SKM-1 treated with dmso at 0.1 percent for 144 hours (cell line): ENCODE results near the gene PPT1.
"Not testable (repeated sequence)": the region's sequence is repeated elsewhere in the genome, so short reads cannot be mapped to it uniquely, and the experiment has no call there.

Experiments
- DNase-seq: peaks from one replicate; lab custom pipeline; 2025; ENCODE audit not compliant: unreplicated experiment; lab: John Stamatoyannopoulos, UW

The PPT1 gene

GRCh38 chr1:40057310-40058030 is 39.6 kb downstream of the PPT1 start:
- DNase-seq: no peak

- DNase-seq: no peak
Observed at GRCh38 chr1:40056519-40057309, 40.3 kb downstream of the PPT1 start.

DNA sequence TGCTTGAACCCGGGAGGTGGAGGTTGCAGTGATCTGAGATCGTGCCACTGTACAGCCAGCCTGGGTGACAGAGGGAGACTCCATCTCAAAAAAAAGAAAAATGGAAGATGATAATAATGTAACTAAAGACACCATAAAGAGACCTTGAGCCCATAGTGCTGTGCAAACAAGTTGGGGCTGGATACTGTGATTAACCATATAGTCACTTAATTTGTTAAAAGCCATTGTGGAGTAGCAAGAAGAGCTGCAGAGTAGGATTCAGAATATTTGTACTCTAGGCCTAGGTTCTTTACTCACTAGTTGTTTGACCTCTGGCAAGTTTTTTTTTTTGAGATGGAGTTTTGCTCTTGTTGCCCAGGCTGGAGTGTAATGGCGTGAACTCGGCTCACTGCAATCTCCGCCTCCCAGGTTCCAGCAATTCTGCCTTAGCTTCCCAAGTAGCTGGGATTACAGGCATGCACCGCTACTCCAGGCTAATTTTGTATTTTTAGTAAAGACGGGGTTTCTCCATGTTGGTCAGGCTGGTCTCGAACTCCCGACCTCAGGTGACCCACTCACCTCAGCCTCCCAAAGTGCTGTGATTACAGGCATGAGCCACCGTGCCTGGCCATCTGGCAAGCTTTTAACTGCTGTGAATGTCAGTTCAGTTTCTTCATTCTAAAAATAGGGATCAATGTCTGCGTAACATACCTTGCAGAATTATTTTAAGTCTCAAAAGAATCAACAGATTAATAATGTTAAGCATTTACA is 43.7 kb downstream of the PPT1 start:
- DNase-seq: no peak

DNA sequence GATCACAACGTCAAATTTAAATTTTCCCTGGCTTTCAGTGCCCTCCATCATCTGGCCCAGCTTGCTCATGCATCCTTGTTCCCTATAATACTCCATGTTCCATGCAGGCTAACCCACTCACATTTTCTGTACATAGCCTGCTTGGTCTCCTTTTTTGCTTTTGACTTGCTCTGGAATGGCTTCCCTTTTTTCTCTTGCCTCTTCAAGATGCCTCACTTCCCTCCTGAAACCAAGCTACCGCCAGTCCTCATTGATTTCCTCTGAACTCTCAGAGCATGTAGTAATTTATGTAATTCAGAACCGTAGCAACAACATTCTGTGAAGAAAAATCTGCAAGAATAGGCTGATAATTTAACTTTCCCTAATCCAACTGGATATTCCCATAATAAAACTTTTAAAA is 46.2 kb downstream of the PPT1 start:
- DNase-seq: peak; percentile 64

GRCh38 chr1:40049725-40050124 is 47.3 kb downstream of the PPT1 start:
- DNase-seq: no peak

- DNase-seq: no peak
Observed at GRCh38 chr1:40047769-40048168, 49.3 kb downstream of the PPT1 start.

DNA sequence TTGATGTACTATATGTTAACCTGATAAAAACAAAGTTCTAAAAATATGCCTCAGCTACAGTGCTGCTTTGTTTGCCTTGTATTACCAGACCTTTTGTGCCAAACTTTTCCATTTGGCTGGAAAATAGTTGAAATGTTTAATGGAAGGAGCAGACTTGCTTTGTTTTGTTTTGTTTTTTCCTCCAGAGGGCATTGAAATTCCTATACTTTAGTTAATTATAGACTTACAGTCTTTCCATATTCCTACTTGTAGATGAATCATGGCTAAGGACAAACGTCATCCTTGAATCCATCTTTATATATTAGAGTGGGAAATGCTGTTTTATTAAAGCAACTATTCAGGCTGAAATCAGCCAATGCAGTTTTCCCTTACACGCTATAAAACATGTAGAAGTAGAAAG is 49.8 kb downstream of the PPT1 start:
- no peak for DNase-seq

GRCh38 chr1:40045766-40046165 is 51.3 kb downstream of the PPT1 start:
- DNase-seq: no peak

DNA sequence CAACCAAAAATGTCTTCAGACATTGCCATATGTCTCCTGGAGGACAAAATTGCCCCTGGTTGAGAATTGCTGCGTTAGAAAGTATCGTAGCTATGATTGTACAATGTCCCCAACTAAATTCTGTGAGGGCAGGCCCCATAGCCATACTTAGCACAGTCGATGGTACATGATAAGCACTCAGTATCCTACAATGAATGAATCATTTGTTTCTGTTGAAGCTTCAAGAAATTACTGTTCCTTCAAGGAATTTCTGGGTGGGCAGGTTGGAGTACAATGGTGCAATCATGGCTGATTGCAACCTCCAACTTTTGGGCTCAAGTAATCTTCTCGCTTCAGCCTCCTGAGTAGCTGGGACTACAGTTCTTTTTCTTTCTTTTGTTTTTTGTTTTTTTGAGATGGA is 51.9 kb downstream of the PPT1 start:
- no peak for DNase-seq

DNA sequence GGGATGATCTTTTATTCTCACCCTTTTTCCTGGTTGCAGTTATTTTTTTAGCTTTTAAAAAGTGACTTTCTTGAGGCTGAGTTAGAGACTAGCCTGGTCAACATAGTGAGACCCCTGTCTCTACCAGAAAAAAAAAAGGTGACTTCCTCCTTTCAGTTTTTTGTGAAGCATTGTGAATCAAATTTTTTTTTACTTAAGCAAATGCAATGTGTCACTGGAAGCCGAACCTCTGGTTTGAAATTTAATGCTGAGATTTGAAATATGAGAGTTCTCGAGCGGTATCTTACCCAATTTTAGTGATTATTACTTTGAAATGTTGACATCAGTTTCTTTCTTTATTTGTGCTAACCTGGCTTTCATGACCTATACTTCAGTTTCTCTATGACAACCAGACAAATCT is 52.9 kb downstream of the PPT1 start:
- DNase-seq: no peak

DNA sequence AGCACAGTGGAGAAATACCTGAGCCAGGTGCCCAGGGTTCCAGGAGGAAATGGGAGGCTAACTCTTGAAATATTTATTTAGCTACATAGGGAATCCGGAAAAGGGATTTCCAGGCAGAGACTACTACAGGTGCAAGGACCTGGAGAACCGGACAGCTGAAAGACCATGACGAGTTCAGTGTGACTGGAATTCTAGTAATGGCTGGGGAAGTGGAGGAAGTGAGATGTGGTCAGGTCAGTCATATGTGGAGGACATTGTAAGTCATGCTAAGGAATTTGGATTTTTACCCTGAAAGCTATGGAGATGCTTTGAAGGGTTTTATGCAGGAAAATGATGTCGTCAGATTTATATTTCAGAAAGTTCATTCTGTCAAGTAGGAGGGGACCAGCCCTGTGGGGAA is 54.7 kb downstream of the PPT1 start:
- no peak for DNase-seq

GRCh38 chr1:40041466-40041838 is 55.6 kb downstream of the PPT1 start:
- DNase-seq: no peak

DNA sequence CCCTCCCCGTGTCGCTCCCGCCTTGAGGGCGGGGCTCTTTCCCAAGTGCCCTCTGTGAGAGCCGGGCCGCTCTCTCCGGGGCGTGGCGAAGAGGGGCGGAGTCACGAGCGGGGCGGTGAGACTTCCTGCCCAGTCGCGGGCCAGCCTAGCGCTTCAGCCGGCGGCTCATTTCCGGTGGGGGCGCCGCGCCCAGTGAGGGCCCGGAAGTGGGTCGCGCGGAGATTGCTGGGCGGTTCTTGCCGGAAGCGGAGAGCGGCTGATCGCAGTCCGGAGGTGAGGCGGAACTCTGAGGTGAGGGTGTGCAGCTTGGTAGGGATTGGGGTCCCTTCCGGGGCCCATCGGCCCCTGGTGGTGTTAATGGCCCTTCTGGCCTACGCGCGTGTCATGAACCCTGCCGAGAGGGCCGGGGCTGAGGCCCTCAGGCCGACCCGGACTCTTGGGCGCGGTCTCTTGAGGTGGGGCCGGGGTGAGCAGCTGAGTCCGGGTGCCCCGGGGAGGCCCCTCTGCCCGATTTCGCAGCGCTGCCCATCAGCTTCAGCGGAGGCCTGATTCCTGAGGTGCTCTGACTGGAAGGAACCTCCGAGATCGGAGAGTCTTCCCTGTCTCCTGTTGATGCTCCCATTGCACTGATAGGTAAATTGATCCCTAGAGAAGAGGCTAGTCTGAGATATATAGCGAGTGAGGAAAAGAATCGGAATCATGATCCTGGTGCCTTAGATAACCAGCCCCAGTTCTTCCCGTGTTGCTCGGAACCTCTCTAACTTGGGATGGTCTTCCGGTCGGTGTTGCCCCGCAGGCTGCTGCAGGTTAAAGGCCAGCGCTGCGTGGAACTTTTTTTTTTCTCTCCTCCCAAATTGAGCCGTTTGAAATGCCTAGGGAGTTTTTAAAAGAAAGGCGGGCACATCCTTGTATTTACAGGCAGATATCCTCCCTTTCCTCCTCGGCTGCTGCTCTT is 56.3 kb downstream of the PPT1 start, which contains the start of gene CAP1:
Gene CAP1, plus strand, starts transcription at position 219 of the 955 bp plus-strand sequence. CDS start 18,618 bp downstream, outside the sequence.
- DNase-seq: peak; percentile 96

GRCh38 chr1:40039757-40040510 is 57.1 kb downstream of the PPT1 start:
- DNase-seq: peak; percentile 79

- peak; percentile 41 for DNase-seq
Observed at GRCh38 chr1:40039245-40039756, 57.8 kb downstream of the PPT1 start.

DNA sequence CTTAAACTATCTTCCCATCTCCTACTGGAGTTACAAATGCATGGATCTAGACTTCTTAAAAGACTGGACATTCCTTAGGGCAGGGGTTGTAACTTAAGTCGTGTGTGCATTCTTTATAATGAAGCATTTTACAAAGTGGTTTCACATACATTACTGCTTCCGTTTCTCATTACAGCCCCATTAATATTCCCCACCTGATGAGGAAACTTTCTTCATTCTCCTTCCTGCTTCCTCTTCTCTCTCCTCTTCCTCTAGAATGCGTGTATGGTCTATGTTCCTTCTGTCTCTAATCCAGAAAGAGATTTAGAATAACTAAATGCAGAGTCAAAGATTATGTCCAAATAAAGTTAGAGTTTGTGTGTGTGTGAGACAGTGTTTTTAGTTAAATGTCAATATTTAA is 58.4 kb downstream of the PPT1 start:
- peak; percentile 60 for DNase-seq

- DNase-seq: not testable (repeated sequence)
Observed at GRCh38 chr1:40037254-40037653, 59.8 kb downstream of the PPT1 start.

GRCh38 chr1:40036574-40036973 is 60.5 kb downstream of the PPT1 start:
- DNase-seq: peak; percentile 16

DNA sequence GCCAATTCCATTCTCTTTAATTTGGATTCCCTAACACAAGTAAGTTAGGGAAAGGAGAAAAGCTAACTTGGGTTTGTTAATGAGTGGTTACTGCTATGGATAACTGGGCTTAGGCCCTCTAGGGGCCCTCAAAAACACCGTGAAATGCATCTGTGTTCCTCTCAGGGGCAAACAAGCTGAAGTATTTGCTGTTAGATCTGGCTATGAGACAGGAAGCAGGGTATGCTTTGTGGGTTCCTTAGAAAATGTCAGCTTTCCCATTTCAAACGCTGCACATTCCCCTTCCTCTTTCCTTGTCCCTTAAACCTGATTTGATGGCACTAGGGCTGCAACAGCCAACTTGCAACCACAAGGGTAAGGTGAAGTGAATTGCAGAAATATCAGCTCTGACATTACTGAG is 62.2 kb downstream of the PPT1 start:
- DNase-seq: peak; percentile 30
